Astrocyte (in vitro differentiated cells and primary cell): ENCODE data around the gene IGFBP7.

Experiments
- CTCF ChIP-seq: IDR thresholded peaks from 2 replicates; pipeline ENCODE4 v1.5.1; 2011; ENCODE audit warnings: low read depth, mild to moderate bottlenecking, inconsistent platforms, low read length, moderate library complexity; ENCODE audit not compliant: insufficient read depth
- EZH2 ChIP-seq: IDR thresholded peaks from 2 replicates; pipeline ENCODE4 v1.6.1; 2012; ENCODE audit warnings: mild to moderate bottlenecking, low read length, inconsistent platforms; ENCODE audit not compliant: insufficient read depth

DNA sequence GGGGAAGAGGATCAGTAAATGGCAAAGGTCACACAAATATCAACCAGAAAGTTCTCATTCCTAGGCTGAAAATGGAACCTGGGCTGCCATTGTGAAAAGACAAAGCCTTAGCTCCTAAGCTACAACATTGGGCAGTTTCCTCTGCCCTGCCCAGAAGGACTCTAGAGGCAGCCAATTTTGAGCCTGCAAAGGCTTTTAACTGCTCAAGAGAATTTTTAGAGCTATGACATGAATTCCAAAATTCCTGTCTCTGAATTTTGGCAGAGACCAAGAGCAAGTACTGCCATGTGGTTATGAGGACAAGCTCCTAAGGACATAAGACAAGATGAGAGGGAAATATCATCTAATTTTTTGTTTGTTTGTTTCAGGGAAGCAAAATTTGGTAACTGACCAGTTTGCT is 29.6 kb upstream of the IGFBP7 start:
- TF ChIP-seq CTCF, result no peak
- no peak for TF ChIP-seq EZH2
